ENCODE results near the gene PBX4. TPM values are rescaled to one million over a fixed set of nuclear protein-coding genes. Genes with fewer than 3 reads are reported as not detected.

The PBX4 gene
- total and polyA plus RNA-seq, 8 donors, result 2.0 to 60.7 (median 4.9) TPM; not detected in 1

GRCh38 chr19:19562665-19563347 lies 55.7 kb downstream of the PBX4 start:
- no peak for DNase-seq
- peaks cover 0 to 12% (median 2%) of the 10 kb centered on the region in 4 donors for H3K36me3 ChIP-seq
- 74 to 84% (median 77%) methylated on average over 7 to 17 of the region's 17 CpGs for WGBS, 5 donors

GRCh38 chr19:19561946-19562664 lies 56.4 kb downstream of the PBX4 start:
- Histone ChIP-seq H3K27ac (no peak overlapping the region), H3K4me3 (no peak overlapping the region), H3K9me3 (no peaks in the 10 kb centered on the region), H3K27me3 (no peaks in the 10 kb centered on the region), H3K4me1 (no peaks in the 10 kb centered on the region), H3K36me3 (peaks cover 0 to 9% (median 2%) of the 10 kb centered on the region in 4 donors)
- TF ChIP-seq POLR2AphosphoS5 (IDR thresholded peaks at IDR 0.05), result no peak
- TF ChIP-seq POLR2A (IDR thresholded peaks at IDR 0.05), result no peak
- TF ChIP-seq EP300 (IDR thresholded peaks at IDR 0.05), result no peak
- DNase-seq, result no peak
- 84 to 91% (median 88%) methylated on average over 25 to 26 of the region's 26 CpGs for WGBS, 5 donors
- intact Hi-C loops (cut with DNase I; ENCODE audit: low total_unique reads), result no loop called here

More at GRCh38 chr19:19562665-19563347, 55.7 kb downstream of the PBX4 start:
- no peaks in the 10 kb centered on the region for H3K4me1 ChIP-seq
- no peak overlapping the region for H3K27ac ChIP-seq
- H3K27me3 ChIP-seq, result no peaks in the 10 kb centered on the region
- TF ChIP-seq POLR2AphosphoS5 (IDR thresholded peaks at IDR 0.05) (no peak), POLR2A (IDR thresholded peaks at IDR 0.05) (no peak)
- no peak overlapping the region for H3K4me3 ChIP-seq
- intact Hi-C loops (cut with DNase I; ENCODE audit: low total_unique reads), result no loop called here
- H3K9me3 ChIP-seq, result no peaks in the 10 kb centered on the region

GRCh38 chr19:19559931-19560330 lies 58.6 kb downstream of the PBX4 start:
- TF ChIP-seq POLR2AphosphoS5 (IDR thresholded peaks at IDR 0.05), result no peak
- no peak for TF ChIP-seq POLR2A (IDR thresholded peaks at IDR 0.05)
- TF ChIP-seq CTCF (IDR thresholded peaks at IDR 0.05), result no peak
- no peak for TF ChIP-seq EP300 (IDR thresholded peaks at IDR 0.05)
- Histone ChIP-seq H3K4me1 (no peaks in the 10 kb centered on the region), H3K27me3 (peaks cover 0 to 1% (median 0%) of the 10 kb centered on the region in 3 donors), H3K4me3 (no peak overlapping the region), H3K27ac (no peak overlapping the region), H3K9me3 (no peaks in the 10 kb centered on the region), H3K36me3 (peaks cover 0 to 5% (median 0%) of the 10 kb centered on the region in 4 donors)
- DNase-seq, result no peak
- WGBS, 5 donors, result 58 to 85% (median 76%) methylated on average over 4 of the region's 4 CpGs
- intact Hi-C loops (cut with DNase I; ENCODE audit: low total_unique reads), result no loop called here

- peak in 1 of 2 donors; percentile 0 for DNase-seq
- intact Hi-C loops (cut with DNase I; ENCODE audit: low total_unique reads), result no loop called here
- 90 to 94% (median 94%) methylated on average over 13 to 16 of the region's 16 CpGs for WGBS, 5 donors
- H3K4me1 ChIP-seq, result peaks cover 0 to 7% (median 0%) of the 10 kb centered on the region in 4 donors
- no peak overlapping the region for H3K4me3 ChIP-seq
- no peaks in the 10 kb centered on the region for H3K9me3 ChIP-seq
- no peak for TF ChIP-seq POLR2A (IDR thresholded peaks at IDR 0.05)
- TF ChIP-seq CTCF (IDR thresholded peaks at IDR 0.05), result no peak
- no peak for TF ChIP-seq EP300 (IDR thresholded peaks at IDR 0.05)
- no peak for TF ChIP-seq POLR2AphosphoS5 (IDR thresholded peaks at IDR 0.05)
- no peak overlapping the region for H3K27ac ChIP-seq
- peaks cover 0 to 7% (median 0%) of the 10 kb centered on the region in 3 donors for H3K27me3 ChIP-seq
- H3K36me3 ChIP-seq, result no peaks in the 10 kb centered on the region
Measured at GRCh38 chr19:19558636-19559035, 59.9 kb downstream of the PBX4 start.

GRCh38 chr19:19558055-19558454 lies 60.4 kb downstream of the PBX4 start:
- WGBS, 5 donors, result 68 to 80% (median 78%) methylated on average over 13 to 15 of the region's 15 CpGs
- H3K36me3 ChIP-seq, result no peaks in the 10 kb centered on the region
- TF ChIP-seq EP300 (IDR thresholded peaks at IDR 0.05) (no peak), POLR2A (IDR thresholded peaks at IDR 0.05) (no peak), CTCF (IDR thresholded peaks at IDR 0.05) (no peak), POLR2AphosphoS5 (IDR thresholded peaks at IDR 0.05) (no peak)
- peaks cover 0 to 7% (median 0%) of the 10 kb centered on the region in 3 donors for H3K27me3 ChIP-seq
- H3K9me3 ChIP-seq, result no peaks in the 10 kb centered on the region
- DNase-seq, result peak in 1 of 2 donors; percentile 0
- intact Hi-C loops (cut with DNase I; ENCODE audit: low total_unique reads), result no loop called here
- H3K4me3 ChIP-seq, result no peak overlapping the region
- H3K27ac ChIP-seq, result no peak overlapping the region
- peaks cover 0 to 7% (median 0%) of the 10 kb centered on the region in 4 donors for H3K4me1 ChIP-seq

Measured in stomach (tissue), 9 donors.